ENCODE measurements around the gene QDPR. TPM values are rescaled to one million over a fixed set of nuclear protein-coding genes. Genes with fewer than 3 reads are reported as not detected.

Gene QDPR
- total and polyA plus RNA-seq, 2 experiments from 2014 or later, result 80.7 to 115 TPM

GRCh38 chr4:17514865-17515264, 3.0 kb upstream of the QDPR start, which contains the start of gene CLRN2:
CLRN2 (plus strand) TSS chr4:17515165; CDS start chr4:17515267, 102 bp downstream.
- Histone ChIP-seq H3K4me3 (no peak within 1 kb of the TSS), H3K27ac (no peak within 1 kb of the TSS), H3K4me1 (ENCODE audit: low read depth) (peaks cover 8% of the 10 kb centered on the region), H3K9me3 (ENCODE audit: low read depth) (no peaks in the 10 kb centered on the region), H3K36me3 (no peaks in the 10 kb centered on the region), H3K27me3 (no peaks in the 10 kb centered on the region)
- TF ChIP-seq CTCF (IDR thresholded peaks at IDR 0.05; ENCODE audit: low read depth, low read length), result no peak
- no peak for DNase-seq (ENCODE audit: low read depth in 1 of 2, low spot score in 1 of 2)

- Histone ChIP-seq H3K9me3 (ENCODE audit: low read depth) (no peaks in the 10 kb centered on the region), H3K36me3 (peaks cover under 1% of the 10 kb centered on the region), H3K27ac (no peak overlapping the region), H3K4me1 (ENCODE audit: low read depth) (peaks cover 8% of the 10 kb centered on the region), H3K27me3 (no peaks in the 10 kb centered on the region), H3K4me3 (no peak overlapping the region)
- TF ChIP-seq CTCF (IDR thresholded peaks at IDR 0.05; ENCODE audit: low read depth, low read length), result no peak
- DNase-seq (ENCODE audit: low read depth in 1 of 2, low spot score in 1 of 2), result no peak
These were observed 1.2 kb upstream of the QDPR start for GRCh38 chr4:17512973-17513665.

- H3K27me3 ChIP-seq, result no peaks in the 10 kb centered on the region
- peaks cover 8% of the 10 kb centered on the region for H3K4me1 ChIP-seq (ENCODE audit: low read depth)
- no peak for TF ChIP-seq CTCF (IDR thresholded peaks at IDR 0.05; ENCODE audit: low read depth, low read length)
- DNase-seq (ENCODE audit: low read depth in 1 of 2, low spot score in 1 of 2), result peak; percentile 60 to 62
- H3K4me3 ChIP-seq, result peak overlapping the region; percentile 43
- no peaks in the 10 kb centered on the region for H3K9me3 ChIP-seq (ENCODE audit: low read depth)
- H3K27ac ChIP-seq, result peak overlapping the region; percentile 74
- H3K36me3 ChIP-seq, result peaks cover 8% of the 10 kb centered on the region
These were observed 361 bp downstream of the QDPR start for GRCh38 chr4:17511509-17511949.

- no peak for TF ChIP-seq CTCF (IDR thresholded peaks at IDR 0.05; ENCODE audit: low read depth, low read length)
- peak; percentile 45 to 71 for DNase-seq (ENCODE audit: low read depth in 1 of 2, low spot score in 1 of 2)
- peaks cover 11% of the 10 kb centered on the region for H3K36me3 ChIP-seq
- H3K9me3 ChIP-seq (ENCODE audit: low read depth), result no peaks in the 10 kb centered on the region
- no peaks in the 10 kb centered on the region for H3K27me3 ChIP-seq
- peak overlapping the region; percentile 43 for H3K4me3 ChIP-seq
- H3K27ac ChIP-seq, result peak overlapping the region; percentile 74
- peaks cover 8% of the 10 kb centered on the region for H3K4me1 ChIP-seq (ENCODE audit: low read depth)
These were observed 839 bp downstream of the QDPR start for GRCh38 chr4:17511051-17511450.

- H3K9me3 ChIP-seq (ENCODE audit: low read depth), result no peaks in the 10 kb centered on the region
- no peak for DNase-seq (ENCODE audit: low read depth in 1 of 2, low spot score in 1 of 2)
- peaks cover 8% of the 10 kb centered on the region for H3K4me1 ChIP-seq (ENCODE audit: low read depth)
- no peaks in the 10 kb centered on the region for H3K27me3 ChIP-seq
- H3K27ac ChIP-seq, result peak overlapping the region; percentile 74
- peaks cover 11% of the 10 kb centered on the region for H3K36me3 ChIP-seq
- H3K4me3 ChIP-seq, result peak overlapping the region; percentile 43
- TF ChIP-seq CTCF (IDR thresholded peaks at IDR 0.05; ENCODE audit: low read depth, low read length), result no peak
These were observed 1.3 kb downstream of the QDPR start for GRCh38 chr4:17510582-17510981.
